GM13977 (cell line): ENCODE results near the gene VTA1.
"Not testable (repeated sequence)": the region's sequence is repeated elsewhere in the genome, so short reads cannot be mapped to it uniquely, and the experiment has no call there.

Experiments used
- DNase-seq: peaks from one replicate; pipeline ENCODE4 v3.0.0; 2012; ENCODE audit warnings: low spot score
- in situ Hi-C: fragments of 300-500 bp; cut with MboI; formaldehyde crosslinking; loops from one replicate; pipeline ENCODE4 v1.12.0; 2022; ENCODE audit warnings: low sequenced_read_pairs, low pct_unique_long_range_greater_than_20kb, mixed read lengths, inconsistent platforms; ENCODE audit not compliant: unreplicated experiment
- TF ChIP-seq, protein P1 (sequence below): IDR thresholded peaks from 2 replicates; pipeline ENCODE4 v1.5.1; 2012; ENCODE audit warnings: mild to moderate bottlenecking, control low read depth; ENCODE audit not compliant: insufficient read depth; ENCODE audit errors: extremely low read depth, missing control alignments

The VTA1 gene

GRCh38 chr6:142218446-142218845 is 71.4 kb downstream of the VTA1 start:
- in situ Hi-C loops, result no loop called here
- TF ChIP-seq, protein P1, sequence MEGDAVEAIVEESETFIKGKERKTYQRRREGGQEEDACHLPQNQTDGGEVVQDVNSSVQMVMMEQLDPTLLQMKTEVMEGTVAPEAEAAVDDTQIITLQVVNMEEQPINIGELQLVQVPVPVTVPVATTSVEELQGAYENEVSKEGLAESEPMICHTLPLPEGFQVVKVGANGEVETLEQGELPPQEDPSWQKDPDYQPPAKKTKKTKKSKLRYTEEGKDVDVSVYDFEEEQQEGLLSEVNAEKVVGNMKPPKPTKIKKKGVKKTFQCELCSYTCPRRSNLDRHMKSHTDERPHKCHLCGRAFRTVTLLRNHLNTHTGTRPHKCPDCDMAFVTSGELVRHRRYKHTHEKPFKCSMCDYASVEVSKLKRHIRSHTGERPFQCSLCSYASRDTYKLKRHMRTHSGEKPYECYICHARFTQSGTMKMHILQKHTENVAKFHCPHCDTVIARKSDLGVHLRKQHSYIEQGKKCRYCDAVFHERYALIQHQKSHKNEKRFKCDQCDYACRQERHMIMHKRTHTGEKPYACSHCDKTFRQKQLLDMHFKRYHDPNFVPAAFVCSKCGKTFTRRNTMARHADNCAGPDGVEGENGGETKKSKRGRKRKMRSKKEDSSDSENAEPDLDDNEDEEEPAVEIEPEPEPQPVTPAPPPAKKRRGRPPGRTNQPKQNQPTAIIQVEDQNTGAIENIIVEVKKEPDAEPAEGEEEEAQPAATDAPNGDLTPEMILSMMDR, result no peak
- no peak for DNase-seq

DNA sequence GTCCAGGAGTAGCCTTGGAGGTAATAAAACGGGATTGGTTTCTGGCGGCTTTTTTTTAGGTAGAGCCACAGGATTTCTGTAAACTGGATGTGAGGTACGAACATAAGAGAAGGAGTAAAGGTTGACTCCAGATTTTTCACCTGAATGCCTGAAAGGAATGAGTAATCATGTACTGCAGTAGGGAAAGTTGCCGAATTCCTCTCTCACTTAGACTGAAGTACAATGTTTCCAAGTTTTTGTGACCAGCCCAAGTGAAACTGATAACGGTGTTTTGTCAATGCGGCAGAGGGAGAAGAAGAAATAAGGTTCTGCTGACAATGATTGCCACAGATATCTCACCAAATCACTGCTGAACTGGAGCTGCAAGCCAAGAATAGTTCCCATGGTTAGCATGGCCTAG is 75.0 kb downstream of the VTA1 start:
- in situ Hi-C loops, result no loop called here
- no peak for DNase-seq
- TF ChIP-seq, protein P1, result no peak

DNA sequence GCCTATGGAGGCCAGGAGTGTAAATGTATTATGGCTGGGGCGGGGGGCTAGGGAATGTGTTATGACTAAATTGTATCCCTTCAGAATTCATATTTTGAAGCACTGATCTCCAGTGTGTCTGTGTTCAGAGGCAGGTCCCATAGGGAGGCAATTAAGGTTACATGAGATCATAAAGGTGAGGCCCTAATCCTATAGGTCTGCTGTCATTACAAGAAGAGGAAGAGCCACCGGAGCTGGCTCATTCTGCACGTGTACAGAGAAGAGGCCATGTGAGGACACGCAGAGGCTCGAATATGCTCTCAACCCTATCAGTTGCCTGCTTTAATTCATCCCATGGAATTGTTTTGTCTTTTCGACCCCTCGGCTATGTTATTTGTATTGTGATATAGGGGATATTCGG is 76.9 kb downstream of the VTA1 start:
- in situ Hi-C loops, result no loop called here
- DNase-seq, result no peak
- TF ChIP-seq, protein P1, result no peak

DNA sequence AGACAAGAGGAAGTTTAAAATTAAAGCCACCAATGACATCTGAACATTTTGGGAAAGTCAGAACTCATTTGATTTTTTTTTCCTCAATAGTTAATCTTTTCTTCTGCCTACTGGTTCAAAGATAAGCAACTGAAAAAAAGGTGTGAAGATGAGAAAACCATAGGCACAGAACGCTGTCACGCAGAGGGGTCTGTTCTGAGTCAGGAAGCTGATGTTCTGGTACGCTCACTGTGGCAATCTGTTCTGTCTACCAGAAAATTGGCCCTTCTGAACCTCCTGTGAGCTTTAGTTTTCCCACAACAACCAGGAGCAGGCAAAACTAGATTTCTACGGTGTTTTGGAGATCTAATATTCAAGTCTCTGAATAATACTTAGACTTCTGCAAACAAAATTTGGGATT is 78.1 kb downstream of the VTA1 start:
- no peak for DNase-seq
- TF ChIP-seq, protein P1, result no peak
- in situ Hi-C loops, result no loop called here

- in situ Hi-C loops, result no loop called here
- DNase-seq, result no peak
- TF ChIP-seq, protein P1, result no peak
Observed at GRCh38 chr6:142225552-142225951, 78.5 kb downstream of the VTA1 start.

- in situ Hi-C loops, result no loop called here
- DNase-seq, result no peak
- TF ChIP-seq, protein P1, result no peak
Observed at GRCh38 chr6:142226731-142227130, 79.7 kb downstream of the VTA1 start.

DNA sequence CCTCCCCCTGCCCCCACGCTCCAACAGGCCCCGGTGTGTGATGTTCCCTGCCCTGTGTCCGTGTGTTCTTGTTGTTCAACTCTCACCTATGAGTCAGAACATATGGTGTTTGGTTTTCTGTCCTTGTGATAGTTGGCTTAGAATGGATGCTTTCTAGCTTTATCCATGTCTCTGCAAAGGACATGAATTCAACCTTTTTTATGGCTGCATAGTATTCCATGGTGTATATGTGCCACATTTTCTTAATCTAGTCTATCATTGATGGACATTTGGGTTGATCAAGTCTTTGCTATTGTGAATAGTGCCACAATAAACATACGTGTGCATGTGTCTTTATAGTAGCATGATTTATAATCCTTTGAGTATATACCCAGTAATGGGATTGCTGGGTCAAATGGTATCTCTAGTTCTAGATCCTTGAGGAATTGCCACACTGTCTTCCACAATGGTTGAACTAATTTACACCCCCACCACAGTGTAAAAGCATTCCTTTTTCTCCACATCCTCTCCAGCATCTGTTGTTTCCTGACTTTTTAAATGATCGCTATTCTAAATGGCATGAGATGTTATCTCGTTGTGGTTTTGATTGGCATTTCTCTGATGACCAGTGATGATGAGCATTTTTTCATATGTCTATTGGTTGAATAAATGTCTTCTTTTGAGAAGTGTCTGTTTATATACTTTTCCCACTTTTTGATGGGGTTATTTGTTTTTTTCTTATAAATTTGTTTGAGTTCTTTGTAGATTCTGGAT is 82.6 kb downstream of the VTA1 start:
- in situ Hi-C loops, result not testable (repeated sequence)

GRCh38 chr6:142232206-142233044 is 85.4 kb downstream of the VTA1 start:
- DNase-seq, in situ Hi-C loops: not testable (repeated sequence)

More for the DNA sequence above, 82.6 kb downstream of the VTA1 start:
- DNase-seq, result not testable (repeated sequence)
